Astrocyte of the hippocampus (primary cell): Measurements from ENCODE around the gene MAGEB4.
A peak's percentile ranks its signal among the peaks of the same experiment; 100 is the strongest.
"Not testable (repeated sequence)": the region's sequence is repeated elsewhere in the genome, so short reads cannot be mapped to it uniquely, and the experiment has no call there.

Experiments used
- DNase-seq: peaks from one replicate; pipeline ENCODE4 v3.0.0; 2011; ENCODE audit warnings: low read depth, low spot score

The MAGEB4 gene

GRCh38 chrX:30241724-30242415 is at the start of gene MAGEB4:
Gene MAGEB4, plus strand, starts transcription at chrX:30242000. Its CDS starts 136 bp downstream, at chrX:30242136.
- no peak for DNase-seq

GRCh38 chrX:30193910-30194309 is 47.9 kb upstream of the MAGEB4 start:
- not testable (repeated sequence) for DNase-seq

DNA sequence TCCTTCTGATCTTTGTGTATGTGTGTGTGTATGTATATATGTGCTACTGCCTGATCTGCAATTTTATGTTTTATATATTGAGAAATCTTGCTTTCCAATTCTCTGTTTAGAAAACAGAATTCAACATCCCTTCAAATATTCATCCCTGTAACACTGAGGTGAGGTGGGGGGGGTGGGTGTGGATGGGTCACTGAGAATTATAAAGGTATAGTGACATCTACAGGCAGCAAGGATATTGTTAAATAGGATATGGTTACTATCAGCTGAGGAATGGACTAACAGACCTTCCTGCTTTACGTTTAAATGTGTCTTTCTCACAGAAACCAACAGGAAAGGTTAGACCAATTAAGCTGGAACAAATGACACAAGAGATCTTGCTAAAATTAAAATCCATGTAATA is 45.5 kb upstream of the MAGEB4 start:
- DNase-seq = peak; percentile 15

- no peak for DNase-seq
Observed at GRCh38 chrX:30212172-30212571, 29.6 kb upstream of the MAGEB4 start.

GRCh38 chrX:30215357-30215843 is 26.4 kb upstream of the MAGEB4 start, which contains the start of gene MAGEB2:
Gene MAGEB2, plus strand, starts transcription at chrX:30215563. Its CDS starts 3,018 bp downstream, at chrX:30218581.
- no peak for DNase-seq

- DNase-seq = no peak
Observed at GRCh38 chrX:30217465-30217864, 24.3 kb upstream of the MAGEB4 start.

DNA sequence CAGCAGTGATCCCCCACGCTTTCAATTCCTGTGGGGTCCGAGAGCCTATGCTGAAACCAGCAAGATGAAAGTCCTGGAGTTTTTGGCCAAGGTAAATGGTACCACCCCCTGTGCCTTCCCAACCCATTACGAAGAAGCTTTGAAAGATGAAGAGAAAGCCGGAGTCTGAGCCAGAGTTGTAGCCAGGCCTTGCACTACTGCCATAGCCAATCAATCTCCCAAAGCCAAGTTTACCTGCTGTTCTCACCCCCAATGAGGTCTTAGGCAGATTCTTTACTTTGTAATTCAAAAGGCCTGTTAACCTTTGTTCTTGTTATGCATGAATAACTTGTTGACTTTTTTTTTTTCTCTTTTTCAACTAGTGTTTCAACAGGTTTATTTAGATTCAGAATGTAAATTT is 22.4 kb upstream of the MAGEB4 start:
- no peak for DNase-seq

DNA sequence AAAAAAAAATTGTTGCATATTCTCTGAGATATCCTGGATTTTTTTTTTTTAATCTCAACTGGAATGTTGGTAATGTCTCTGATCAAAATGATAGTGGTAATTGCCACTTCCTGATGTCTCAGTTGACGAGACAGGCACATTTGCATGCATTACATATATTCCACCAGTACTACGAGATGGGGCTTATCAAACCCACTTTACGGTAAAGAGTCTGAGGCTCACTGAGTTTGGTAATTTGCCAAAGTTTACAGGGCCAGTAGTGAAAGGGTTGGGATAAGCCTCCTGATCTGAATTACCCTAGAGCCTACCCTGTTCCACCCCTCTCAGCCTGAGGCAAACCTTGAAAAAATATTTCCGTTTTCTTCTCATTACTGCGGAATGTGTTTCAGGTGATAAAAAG is 21.1 kb upstream of the MAGEB4 start:
- no peak for DNase-seq

GRCh38 chrX:30224536-30224935 is 17.3 kb upstream of the MAGEB4 start:
- no peak for DNase-seq

- no peak for DNase-seq
Observed at GRCh38 chrX:30228526-30228925, 13.3 kb upstream of the MAGEB4 start.

GRCh38 chrX:30230395-30230794 is 11.4 kb upstream of the MAGEB4 start, which contains the start of gene MAGEB3:
Gene MAGEB3, plus strand, starts transcription at chrX:30230657. Its CDS starts 5,268 bp downstream, at chrX:30235925.
- DNase-seq = no peak

DNA sequence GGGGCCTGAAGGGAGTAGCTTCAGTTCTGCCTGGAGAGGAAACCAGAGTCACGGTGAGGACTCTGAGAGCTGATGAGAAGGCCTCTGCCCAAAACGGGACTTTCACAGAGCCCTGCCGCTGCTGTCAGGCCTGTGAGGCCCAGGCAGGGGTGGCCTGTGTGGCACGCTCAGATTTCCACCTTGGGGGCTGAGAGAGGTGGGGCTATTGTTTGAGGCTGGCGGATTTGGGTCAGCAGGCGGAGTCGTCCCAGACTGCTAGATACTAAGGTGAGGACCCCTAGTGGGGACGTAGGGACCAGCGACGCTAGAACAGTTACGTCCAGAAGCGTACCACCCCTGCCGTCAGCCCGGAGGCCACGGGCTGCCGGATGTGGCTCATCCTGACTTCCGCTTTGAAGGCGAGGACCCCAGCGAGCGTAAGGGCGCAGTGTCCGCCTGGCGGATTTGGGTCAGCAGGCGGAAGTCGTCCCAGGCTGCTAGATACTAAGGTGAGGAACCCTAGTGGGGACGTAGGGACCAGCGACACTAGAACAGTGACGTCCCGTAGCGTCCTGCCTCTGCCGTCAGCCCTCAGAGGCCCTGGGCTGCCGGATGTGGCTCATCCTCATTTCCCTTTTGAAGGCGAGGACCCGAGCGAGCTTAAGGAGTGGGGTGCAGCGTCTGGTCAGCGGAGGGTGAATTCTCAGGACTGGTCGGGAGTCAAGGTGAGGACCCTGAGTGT is 5.1 kb downstream of the MAGEB4 start, which contains the start of gene MAGEB1:
TSS of gene MAGEB1 (plus strand) at position 378 of the 721 bp plus-strand sequence. CDS start 3,348 bp downstream, outside the sequence.
- no peak for DNase-seq

GRCh38 chrX:30248854-30249253 is 7.1 kb downstream of the MAGEB4 start:
- DNase-seq = no peak

GRCh38 chrX:30253257-30253656 is 11.5 kb downstream of the MAGEB4 start:
- no peak for DNase-seq

- no peak for DNase-seq
Observed at GRCh38 chrX:30259927-30260326, 18.1 kb downstream of the MAGEB4 start.

GRCh38 chrX:30261012-30261411 is 19.2 kb downstream of the MAGEB4 start:
- DNase-seq = no peak

DNA sequence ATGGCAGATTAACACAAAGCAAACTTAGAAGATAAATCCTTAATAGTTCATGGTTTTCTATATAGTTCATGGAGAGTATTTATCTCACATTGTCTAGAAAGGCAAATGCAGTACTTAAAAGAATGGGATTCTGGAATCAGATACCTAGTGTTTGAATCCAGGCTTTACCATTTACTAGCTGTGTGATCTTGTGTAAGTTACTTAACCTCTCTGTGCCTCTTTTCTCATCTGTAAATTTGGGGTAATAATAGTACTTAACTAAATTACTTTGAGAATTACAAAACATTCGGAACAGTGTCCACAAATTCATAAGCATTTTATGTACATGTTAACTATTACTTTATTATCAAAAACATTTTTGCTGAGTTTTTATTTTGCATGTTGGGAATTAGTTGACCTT is 21.0 kb downstream of the MAGEB4 start:
- no peak for DNase-seq

DNA sequence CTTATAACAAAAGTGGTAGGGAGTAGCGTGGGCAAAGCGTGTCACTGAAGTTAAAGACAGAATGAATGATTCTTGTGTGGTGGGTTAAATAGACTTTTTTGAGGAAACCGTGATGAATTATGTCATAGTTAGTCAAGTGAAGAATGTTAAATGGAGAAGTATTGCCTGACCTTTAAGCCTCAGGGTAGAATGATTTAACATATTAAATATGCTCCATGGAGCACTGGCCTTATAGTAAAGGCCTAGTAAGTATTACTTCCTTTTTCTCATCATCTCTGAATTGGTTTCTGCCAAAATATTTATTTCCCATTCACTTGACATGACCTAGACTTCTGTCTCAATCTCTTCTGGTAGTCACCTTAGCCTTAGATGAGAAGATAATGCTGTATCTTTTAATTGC is 28.8 kb downstream of the MAGEB4 start:
- DNase-seq = no peak

DNA sequence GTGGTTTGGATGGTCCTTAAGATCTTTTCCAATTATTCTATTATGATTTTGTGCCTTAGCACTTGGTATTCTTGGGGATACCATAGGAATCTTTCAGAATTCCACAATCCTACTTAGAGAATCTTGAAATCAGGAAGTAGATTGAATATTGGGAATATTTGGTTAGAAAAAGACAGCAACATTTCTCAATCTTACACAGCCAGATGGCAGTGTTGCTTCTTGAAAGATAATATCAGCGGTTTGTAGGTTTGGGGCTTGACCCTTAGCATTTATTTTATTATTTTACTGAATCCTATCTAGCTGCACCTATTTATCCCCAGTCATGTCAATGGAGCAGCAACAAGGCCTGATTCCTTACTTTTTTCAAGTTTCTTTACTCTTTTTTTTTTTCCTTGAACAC is 33.7 kb downstream of the MAGEB4 start:
- DNase-seq = peak; percentile 13

DNA sequence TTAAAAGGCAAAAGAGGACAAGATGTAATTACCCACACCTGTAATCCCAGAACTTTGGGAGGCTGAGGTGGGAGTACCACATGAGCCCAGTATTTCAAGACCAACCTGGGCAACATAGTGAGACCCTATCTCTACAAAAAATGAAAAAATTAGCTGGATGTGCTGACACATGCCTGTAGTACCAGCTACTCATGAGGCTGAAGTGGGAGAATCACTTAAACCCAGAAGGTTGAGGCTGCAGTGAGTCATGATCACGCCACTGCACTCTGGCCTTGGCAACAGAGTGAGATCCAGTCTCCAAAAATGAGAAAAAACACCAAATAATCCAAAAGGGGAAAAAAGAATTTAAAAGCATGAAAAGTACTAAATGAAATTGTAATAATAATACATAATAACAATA is 36.6 kb downstream of the MAGEB4 start:
- DNase-seq = peak; percentile 6

DNA sequence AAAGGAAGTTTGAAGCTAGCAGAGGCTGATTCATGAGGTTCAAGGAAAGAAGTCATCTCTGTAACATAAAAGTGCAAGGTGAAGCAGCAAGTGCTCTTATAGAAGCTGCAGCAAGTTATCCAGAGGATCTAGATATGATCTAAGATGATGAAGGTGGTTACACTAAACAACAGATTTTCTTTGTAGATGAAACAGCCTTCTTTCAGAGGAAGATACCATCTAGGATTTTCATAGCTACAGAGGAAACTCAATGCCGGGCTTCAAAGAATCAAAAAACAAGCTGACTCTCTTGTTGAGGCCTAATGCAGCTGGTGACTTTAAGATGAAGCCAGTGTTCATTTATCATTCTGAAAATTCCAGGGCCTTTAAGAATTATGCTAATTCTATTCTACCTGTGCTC is 38.6 kb downstream of the MAGEB4 start:
- DNase-seq = no peak

DNA sequence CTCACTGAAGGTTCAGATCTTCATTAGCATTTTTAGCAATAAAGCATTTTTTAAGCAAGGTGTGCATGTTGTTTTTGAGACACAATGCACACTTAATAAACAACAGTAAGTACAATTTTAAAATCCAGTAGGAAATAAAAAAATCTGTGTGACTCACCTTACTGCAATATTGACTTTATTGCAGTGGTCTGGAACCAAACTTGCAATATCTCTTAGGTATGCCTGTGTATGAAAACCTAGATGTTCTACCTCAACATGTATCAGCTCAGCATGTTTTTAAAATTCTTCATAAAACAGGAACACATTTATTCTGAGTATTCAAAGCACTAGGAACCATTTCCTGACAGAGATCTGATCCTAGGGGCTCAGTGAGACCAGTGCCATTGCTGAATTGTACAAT is 40.7 kb downstream of the MAGEB4 start:
- no peak for DNase-seq
